ENCODE measurements around the gene CAMK4. TPM values are rescaled to one million over a fixed set of nuclear protein-coding genes. Genes with fewer than 3 reads are reported as not detected.

The CAMK4 gene
- total RNA-seq, 1 donor from 2014 or later = under 0.01 TPM

- DNase-seq (ENCODE audit: low read depth in 2 of 2) = no peak
Measured at GRCh38 chr5:111229221-111229835, 5.1 kb downstream of the CAMK4 start.

DNA sequence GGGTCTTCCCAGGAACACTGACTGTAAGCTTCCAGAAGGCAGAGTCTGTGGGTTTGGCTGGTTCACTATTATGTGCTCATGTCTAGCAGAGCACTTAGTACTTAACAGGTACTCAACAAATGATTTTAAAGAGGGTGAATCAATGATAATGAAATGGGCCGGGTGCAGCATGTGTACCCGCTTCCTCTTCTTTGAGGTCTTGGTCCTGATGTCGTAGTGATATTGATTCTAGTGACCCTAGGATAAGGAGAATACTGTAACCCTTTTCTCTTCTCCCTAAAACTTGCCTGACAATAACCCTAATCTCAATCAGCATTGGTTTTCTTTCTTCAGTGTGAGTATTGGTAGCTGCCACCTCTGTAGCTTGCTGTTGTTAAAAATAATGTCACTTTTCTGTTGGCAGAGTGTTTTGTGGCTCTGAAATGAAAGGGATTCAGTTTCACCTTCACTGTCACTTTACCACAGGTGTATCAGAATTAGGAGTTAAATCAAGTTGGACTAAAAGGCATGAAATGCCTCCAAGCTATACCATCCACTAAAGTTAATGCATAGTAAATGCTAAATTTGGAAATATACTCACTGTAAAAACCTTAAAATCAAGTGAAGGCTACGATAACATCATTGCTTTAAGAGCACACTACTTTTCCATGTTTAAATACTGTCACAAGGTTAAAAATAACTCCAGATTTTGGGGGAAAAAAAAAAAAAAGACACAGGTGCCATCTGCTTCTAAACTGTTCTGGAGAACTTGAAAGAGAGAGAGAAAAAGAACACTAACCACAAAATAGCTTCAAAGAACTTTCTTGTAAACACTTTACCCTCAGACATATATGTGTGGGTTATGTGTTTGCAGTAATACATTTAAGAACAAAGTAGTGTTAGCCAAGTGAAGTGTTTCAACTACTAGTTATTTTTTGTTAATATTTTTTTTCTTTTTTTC is 6.0 kb downstream of the CAMK4 start:
- DNase-seq (ENCODE audit: low read depth in 2 of 2) = no peak

- DNase-seq (ENCODE audit: low read depth in 2 of 2) = no peak
Measured at GRCh38 chr5:111231119-111231518, 6.9 kb downstream of the CAMK4 start.

DNA sequence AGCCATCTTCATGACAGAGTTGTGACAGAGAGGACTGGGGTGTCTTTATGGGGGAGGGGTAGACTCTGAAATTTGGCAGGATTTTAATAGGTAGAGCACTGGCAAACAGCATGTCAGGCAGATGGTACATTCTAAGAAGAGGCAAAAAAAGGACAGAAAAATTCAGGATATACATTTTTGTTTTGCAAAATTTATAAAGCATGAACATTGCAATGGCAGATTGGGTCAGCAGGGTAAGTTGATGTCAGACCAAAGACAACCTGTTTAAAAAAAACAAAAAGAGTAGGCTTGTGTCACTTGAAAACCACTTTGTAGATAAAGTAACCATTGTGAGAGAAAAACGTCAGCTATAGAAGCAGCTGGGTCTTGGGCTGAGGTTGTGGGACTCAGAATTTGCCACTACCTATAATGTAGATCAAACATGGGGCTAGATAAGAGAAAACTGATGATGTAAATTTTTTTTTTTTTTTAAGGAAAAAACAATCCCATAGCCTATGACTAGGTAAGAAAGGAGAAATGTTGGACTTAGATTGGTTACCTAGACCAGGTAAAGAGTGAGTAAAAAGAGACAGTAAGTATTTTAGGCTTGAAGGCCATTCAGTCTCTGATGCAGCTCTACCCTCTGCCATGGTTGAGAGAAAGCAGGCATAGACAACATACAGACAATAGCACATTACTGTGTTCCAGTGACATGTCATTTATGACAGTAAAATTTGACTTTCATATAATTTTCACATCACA is 8.3 kb downstream of the CAMK4 start:
- no peak for DNase-seq (ENCODE audit: low read depth in 2 of 2)

DNA sequence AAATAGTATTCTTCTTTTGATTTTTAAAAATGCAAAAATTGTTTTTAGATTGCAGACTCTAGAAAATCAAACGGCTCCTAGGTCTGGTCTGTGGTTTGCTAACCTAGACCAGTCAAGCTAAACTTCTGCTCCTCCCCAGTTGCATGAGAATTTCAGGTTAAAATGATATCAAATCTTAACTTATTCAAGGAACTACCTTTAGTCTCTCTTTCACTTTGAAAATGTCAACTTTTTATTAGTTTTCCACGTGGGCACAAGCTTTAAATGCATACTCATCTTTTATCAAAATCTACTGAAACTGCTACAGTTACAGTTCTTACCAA is 8.8 kb downstream of the CAMK4 start:
- DNase-seq (ENCODE audit: low read depth in 2 of 2) = no peak

DNA sequence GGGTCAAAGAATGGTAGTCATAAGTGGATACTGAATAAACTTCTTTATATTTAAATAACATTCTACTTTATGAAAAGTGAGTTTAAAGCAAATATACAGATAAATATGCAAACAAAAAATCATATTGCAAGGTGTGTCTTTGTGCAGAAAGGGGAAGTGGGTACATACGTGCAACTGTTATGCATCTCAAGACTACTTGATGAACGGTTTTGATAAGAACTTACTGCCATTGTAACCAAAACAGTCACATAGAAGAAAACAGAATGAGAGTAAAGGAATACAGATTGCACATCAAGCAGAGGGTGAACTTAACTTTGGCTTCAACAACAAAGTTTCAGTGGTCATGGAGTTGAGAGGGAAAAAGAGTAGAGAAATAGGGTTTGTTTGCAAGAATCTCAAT is 9.9 kb downstream of the CAMK4 start:
- no peak for DNase-seq (ENCODE audit: low read depth in 2 of 2)

DNA sequence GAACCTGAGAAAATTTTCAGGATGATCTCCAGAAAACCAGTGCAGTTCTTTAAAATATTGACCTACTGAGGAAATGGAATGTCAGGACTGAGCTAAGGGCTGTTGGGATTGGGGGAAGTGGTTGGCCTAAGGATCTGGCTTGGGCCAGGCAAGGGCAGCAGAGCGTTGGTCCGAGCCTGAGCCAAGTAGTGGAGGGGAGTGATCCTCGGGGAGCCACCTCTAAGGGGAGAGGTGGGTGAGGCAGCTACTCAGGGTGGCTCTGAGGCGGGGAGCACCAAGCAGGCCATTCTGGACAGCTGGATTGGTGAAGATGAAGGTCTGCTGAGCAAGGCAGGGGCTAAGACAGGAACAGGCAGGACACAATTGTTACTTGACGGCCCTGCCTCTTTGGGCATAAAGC is 11.5 kb downstream of the CAMK4 start:
- no peak for DNase-seq (ENCODE audit: low read depth in 2 of 2)

DNA sequence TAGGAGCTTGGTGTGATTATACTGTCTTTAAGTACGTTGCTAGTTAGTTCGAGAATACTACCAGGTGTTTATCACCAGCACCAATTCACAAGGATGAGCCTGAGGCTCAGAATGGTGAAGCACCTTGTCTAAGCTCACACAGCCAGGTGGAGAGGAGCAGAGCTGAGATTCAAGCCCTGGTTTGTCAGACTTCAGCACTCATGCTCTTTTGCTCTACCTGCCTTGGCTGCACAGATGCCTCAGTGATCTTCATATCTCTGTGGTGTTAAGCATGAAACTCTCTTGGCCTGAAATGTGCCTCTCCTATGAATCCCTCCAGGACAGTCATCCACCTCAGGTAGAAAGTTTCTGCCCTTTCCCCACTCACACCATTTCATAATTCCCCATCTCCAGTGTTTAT is 12.2 kb downstream of the CAMK4 start:
- DNase-seq (ENCODE audit: low read depth in 2 of 2) = no peak

DNA sequence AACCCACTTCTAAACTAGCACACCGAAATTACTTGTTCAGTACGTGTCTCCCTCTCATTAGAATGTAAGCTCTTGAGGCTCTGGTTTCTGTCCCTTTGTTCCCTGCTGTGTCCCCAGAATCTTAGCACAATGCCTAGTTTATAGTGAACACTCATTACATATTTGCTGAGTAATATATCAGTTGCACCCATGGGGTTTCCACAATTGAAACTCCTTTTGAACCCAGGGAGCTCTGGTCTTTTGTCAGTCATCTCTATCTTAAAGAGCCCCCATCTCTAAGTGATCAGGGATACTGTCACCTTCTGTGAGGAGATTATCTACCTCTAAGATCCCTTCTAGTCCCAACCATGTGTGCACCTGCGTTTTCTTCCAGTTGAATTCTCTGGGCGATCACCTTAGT is 12.8 kb downstream of the CAMK4 start:
- DNase-seq (ENCODE audit: low read depth in 2 of 2) = no peak

- DNase-seq (ENCODE audit: low read depth in 2 of 2) = no peak
Measured at GRCh38 chr5:111237470-111237869, 13.3 kb downstream of the CAMK4 start.

DNA sequence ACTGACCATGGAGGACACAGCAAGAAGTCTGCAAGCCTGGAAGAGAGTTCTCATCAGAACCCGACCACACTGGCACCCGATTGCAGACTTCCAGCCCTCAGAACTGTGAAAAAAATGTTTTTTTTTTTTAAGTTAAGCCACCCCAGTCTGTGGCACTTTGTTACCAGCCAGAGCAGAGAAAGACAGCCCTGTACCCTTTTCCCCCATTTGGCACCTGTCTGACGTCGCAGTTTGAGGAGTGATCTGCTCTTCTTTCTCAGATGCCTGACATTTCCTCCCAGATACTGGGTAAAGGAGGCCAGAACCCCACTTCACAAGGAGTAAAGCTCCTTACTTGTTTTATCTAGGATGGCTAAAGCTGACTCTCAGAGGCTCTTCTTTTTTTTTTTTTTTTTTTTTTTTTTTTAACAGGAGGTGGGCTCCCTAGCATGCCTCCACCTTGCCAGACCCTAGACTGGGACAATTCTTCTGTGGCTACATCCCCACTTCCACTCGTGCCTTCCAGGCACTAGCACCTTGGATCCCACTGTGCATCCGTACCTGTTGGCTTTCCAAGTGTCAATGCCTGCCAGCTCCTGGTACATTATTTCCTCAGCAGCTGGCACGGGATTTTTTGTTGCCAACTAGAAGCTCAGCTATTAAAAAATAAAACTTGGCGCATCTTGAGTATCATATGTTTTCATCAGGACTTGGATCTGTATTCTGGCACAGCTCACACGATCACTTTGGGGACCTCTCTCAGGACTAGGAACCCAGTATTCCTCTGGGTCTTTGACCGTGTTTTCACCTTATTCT is 14.4 kb downstream of the CAMK4 start:
- no peak for DNase-seq (ENCODE audit: low read depth in 2 of 2)

- no peak for DNase-seq (ENCODE audit: low read depth in 2 of 2)
Measured at GRCh38 chr5:111241696-111242095, 17.5 kb downstream of the CAMK4 start.

GRCh38 chr5:111242606-111243005 is 18.4 kb downstream of the CAMK4 start:
- DNase-seq (ENCODE audit: low read depth in 2 of 2) = no peak

DNA sequence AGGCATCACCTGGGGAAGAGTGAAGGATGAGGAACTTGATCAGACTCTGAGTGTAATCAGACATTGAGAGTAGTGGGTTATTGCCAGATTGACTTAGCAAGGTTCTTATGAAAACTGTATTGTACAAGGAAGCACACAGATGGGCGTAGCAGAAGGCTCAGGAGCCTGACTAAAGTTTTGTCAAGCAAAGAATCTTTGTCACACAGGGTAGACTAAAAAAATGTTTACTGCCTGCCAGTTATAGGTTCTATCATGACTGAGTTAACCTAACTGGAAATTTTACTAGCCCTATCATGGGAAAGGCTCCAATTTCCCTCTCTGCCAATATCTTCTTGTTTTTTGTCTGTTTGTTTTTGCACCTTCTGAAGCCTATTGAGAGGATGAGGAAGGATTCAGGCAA is 19.1 kb downstream of the CAMK4 start:
- DNase-seq (ENCODE audit: low read depth in 2 of 2) = no peak

GRCh38 chr5:111245654-111246053 is 21.5 kb downstream of the CAMK4 start:
- no peak for DNase-seq (ENCODE audit: low read depth in 2 of 2)

GRCh38 chr5:111246459-111246858 is 22.3 kb downstream of the CAMK4 start:
- DNase-seq (ENCODE audit: low read depth in 2 of 2) = no peak

- no peak for DNase-seq (ENCODE audit: low read depth in 2 of 2)
Measured at GRCh38 chr5:111248571-111248970, 24.4 kb downstream of the CAMK4 start.

DNA sequence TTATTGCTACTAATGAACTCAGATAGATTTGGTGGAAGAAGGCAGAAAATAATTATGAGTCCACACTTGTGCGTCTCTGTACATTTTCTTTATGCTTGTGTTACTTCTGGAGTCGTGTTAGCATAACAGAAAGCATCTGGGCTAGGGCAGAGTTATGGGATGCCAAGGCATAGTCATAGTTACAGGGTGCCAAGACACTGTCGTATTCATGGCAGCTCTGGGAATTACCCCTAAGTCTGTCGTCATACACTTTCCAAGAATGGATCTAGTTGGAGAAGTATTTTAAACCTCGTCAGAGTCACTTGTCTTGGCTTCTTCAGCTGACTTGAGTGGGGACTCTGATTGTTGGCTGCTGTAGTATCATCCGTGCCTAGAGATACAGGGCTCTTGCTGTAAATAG is 27.7 kb downstream of the CAMK4 start:
- DNase-seq (ENCODE audit: low read depth in 2 of 2) = no peak

DNA sequence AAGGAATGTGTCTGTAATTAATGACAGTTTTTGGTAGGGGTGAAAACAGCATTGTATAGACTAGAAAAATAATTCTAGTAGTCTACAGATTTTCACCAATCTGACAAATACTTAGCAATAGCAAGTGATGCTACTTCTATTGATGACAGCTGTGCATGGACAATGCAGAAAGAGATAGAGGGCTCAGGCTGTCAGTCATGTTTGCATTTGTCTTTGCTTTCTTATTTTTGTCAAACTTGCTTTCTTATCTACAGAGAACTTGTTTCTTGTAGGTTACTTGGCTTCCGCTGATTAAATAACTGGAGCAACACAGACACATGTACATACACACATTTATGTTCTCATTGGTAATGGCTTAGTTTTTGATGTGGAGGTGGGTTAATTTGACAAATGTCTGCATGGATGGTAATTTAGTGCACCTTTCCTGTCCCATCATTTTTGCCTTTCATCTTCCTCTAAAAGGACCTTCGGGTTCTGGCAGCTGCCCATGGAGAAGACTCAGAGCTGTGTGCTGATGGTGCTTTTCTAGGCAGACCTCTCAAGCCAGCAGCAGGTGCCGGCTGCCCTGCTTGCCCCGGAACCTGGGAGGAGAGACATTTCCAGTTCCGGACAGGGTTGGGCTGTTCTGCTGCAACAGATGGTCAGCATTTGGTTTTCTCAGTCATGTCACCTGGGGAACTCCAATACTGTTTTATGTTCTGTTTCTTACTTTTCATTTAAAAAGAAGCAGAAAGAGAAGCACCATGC is 28.8 kb downstream of the CAMK4 start:
- DNase-seq (ENCODE audit: low read depth in 2 of 2) = no peak

- DNase-seq (ENCODE audit: low read depth in 2 of 2) = no peak
Measured at GRCh38 chr5:111254613-111255012, 30.4 kb downstream of the CAMK4 start.

DNA sequence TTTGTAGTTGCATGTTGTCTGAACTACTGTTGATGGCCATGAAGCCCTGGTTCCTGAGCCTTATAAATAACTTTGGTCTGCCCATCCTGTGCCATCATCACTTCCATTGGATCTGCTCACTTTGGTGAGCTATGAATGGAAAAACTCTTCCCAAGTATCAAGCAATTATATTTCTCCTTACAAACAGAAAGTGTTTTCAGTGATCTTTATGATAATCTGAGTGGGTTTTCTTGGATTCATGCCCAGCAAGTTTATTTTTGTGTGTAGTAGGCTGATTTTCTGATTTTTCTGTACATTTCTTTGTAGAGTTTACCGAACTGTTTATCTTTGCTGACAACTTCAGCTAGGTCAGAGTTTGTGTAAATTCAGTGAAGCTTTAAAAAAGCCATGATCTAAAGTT is 31.0 kb downstream of the CAMK4 start:
- DNase-seq (ENCODE audit: low read depth in 2 of 2) = no peak

All from lung microvascular endothelial cell (primary cell).